Eye (tissue), 1 donor: ENCODE data around the gene SRPK1.
"Not testable (repeated sequence)": the region's sequence is repeated elsewhere in the genome, so short reads cannot be mapped to it uniquely, and the experiment has no call there.

ENCODE experiments used
- DNase-seq: peaks from one replicate; pipeline ENCODE4 v3.0.0-alpha.2; 2015

SRPK1 gene

GRCh38 chr6:35929601-35930000 is 8.7 kb upstream of the SRPK1 start:
- no peak for DNase-seq

GRCh38 chr6:35926509-35927215 is 5.8 kb upstream of the SRPK1 start:
- no peak for DNase-seq

- DNase-seq = no peak
These were observed 5.1 kb upstream of the SRPK1 start for GRCh38 chr6:35925961-35926360.

GRCh38 chr6:35924146-35924545 is 3.2 kb upstream of the SRPK1 start:
- DNase-seq = no peak

GRCh38 chr6:35922139-35922554 is 1.2 kb upstream of the SRPK1 start:
- DNase-seq = no peak

- peak; percentile 71 for DNase-seq
These were observed 809 bp downstream of the SRPK1 start for GRCh38 chr6:35919827-35920751.

GRCh38 chr6:35919085-35919826 is 1.6 kb downstream of the SRPK1 start:
- DNase-seq = peak; percentile 33

- DNase-seq = not testable (repeated sequence)
These were observed 4.0 kb downstream of the SRPK1 start for GRCh38 chr6:35916893-35917292.

- DNase-seq = no peak
These were observed 4.8 kb downstream of the SRPK1 start for GRCh38 chr6:35916056-35916455.

- no peak for DNase-seq
These were observed 6.4 kb downstream of the SRPK1 start for GRCh38 chr6:35914536-35914935.

GRCh38 chr6:35911871-35912653 is 8.8 kb downstream of the SRPK1 start:
- DNase-seq = no peak

GRCh38 chr6:35909571-35909970 is 11.3 kb downstream of the SRPK1 start:
- DNase-seq = not testable (repeated sequence)

GRCh38 chr6:35908753-35909401 is 12.0 kb downstream of the SRPK1 start:
- DNase-seq = not testable (repeated sequence)

GRCh38 chr6:35907750-35908149 is 13.1 kb downstream of the SRPK1 start:
- DNase-seq = no peak

- DNase-seq = no peak
These were observed 14.4 kb downstream of the SRPK1 start for GRCh38 chr6:35906499-35906846.

GRCh38 chr6:35905841-35906498 is 14.9 kb downstream of the SRPK1 start:
- DNase-seq = no peak

- DNase-seq = no peak
These were observed 15.6 kb downstream of the SRPK1 start for GRCh38 chr6:35905141-35905785.

- no peak for DNase-seq
These were observed 17.2 kb downstream of the SRPK1 start for GRCh38 chr6:35903679-35904078.

- no peak for DNase-seq
These were observed 20.4 kb downstream of the SRPK1 start for GRCh38 chr6:35900448-35900847.

- no peak for DNase-seq
These were observed 22.9 kb downstream of the SRPK1 start for GRCh38 chr6:35898003-35898402.

- no peak for DNase-seq
These were observed 23.4 kb downstream of the SRPK1 start for GRCh38 chr6:35897486-35897885.
